22Rv1 (cell line): ENCODE data around the gene ELMOD3.

Experiments
- CTCF ChIP-seq: fragments of 450-650 bp; IDR thresholded peaks from 2 replicates; pipeline ENCODE4 v1.5.1; 2017; ENCODE audit warnings: mild to moderate bottlenecking
- ZFX ChIP-seq: fragments of 450-650 bp; IDR thresholded peaks from 2 replicates; pipeline ENCODE4 v1.6.1; 2017; ENCODE audit warnings: antibody characterized with exemption, borderline replicate concordance

GRCh38 chr2:85377083-85377482 lies 22.5 kb downstream of the ELMOD3 start:
- TF ChIP-seq CTCF (no peak), ZFX (no peak)
